Tongue (tissue), 2 donors: ENCODE data around the gene ZNF350. TPM values are rescaled to one million over a fixed set of nuclear protein-coding genes. Genes with fewer than 3 reads are reported as not detected.
"Not testable (repeated sequence)": the region's sequence is repeated elsewhere in the genome, so short reads cannot be mapped to it uniquely, and the experiment has no call there.

Experiments used
- DNase-seq: peaks from one replicate; pipeline ENCODE4 v3.0.0-alpha.2; 2015
- total RNA-seq: library from RNA; depleted of rRNA; stranded (reverse); fragments of >200 nt; gene quantifications from one replicate; pipeline ENCODE4 v1.2.3, GENCODE V29; 2014

Gene ZNF350
- 8.7 TPM for total RNA-seq

DNA sequence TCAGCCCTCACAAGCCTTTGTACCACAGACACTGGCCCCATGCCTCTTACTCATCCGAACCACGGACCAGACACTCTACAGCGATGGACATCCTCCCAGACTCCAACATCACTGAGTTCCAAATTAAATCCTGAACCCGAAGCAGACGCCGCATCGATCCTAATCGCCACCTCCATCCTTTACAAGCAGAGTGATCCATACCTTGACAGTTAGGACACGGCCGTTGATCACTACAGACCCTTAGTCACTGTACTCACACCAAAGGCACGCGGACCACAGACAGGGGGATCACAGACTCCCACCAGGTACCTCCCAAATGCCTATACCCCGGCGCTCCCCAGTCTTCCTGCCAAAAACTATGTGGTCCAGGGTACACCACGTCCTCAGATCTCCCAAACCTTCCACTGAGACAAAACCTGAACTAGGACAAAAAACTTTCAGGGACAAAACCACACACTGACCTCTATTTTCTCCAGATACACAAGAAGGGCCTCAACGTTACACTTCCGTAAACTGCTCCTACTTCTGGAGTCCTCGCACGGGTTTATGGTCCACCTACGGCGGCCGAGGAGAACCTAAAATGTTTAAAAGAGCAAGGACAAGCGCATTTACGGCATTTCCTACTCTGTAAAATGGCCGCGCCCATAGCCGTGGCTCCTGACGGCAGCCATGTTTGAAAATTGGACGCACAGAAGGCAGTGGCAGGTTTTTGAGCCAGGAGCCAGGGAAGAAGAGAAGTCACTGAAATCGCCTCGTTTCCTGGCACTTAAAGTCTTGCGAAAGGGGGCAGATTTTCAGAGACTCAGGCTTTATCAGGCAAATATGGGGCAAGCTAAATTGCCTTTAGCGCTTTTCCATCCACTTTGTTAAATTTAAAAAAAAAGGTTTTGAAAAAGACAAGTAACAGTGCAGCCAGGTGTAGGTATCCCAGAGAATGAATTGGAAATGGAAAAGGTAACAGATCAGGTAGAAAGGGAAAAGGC lies at the start of gene ZNF350:
ZNF350 (minus strand) TSS at position 532 of the 983 bp plus-strand sequence. CDS start 12,480 bp downstream, outside the sequence.
- DNase-seq: peak; percentile 98

DNA sequence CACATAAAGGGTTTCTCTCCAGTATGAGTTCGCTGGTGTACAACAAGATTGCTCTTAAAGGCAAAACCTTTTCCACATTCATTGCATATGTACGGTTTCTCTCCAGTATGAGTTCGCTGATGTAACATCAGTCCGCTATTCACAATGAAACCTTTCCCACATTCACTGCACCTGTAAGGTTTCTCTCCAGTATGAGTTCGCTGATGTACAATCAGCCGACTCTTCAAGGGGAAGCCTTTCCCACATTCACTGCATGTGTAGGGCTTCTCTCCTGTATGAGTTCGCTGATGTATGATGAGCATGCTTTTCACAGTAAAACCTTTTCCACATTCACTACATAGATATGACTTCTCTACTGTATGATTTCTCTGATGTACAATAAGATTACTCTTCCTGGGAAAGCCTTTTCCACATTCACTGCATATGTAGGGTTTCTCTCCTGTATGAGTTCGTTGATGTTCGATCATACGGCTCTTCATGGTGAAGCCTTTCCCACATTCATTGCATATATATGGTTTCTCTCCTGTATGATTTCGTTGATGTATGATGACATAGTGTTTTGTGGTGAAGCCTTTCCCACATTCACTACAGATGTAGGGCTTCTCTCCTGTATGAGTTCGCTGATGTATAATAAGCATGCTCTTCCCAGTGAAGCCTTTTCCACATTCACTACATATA lies 47.5 kb upstream of the ZNF350 start:
- DNase-seq: no peak

DNA sequence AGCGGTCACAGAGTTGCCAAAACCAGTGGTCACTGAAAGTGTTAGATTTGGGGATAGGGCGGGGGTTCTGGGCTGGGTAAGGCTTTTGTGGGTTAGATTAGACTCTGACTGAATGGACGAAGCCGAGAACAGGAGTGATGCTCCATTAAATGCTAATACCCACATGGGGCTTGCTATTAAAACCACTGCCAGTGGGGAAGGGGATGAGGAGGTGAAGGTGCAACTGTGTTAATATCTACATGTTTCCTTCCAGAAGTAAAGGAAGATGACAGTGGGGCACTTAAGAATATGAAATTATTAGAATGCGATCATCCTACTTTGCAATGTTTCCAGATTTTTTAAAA lies 42.1 kb upstream of the ZNF350 start:
- DNase-seq: no peak

DNA sequence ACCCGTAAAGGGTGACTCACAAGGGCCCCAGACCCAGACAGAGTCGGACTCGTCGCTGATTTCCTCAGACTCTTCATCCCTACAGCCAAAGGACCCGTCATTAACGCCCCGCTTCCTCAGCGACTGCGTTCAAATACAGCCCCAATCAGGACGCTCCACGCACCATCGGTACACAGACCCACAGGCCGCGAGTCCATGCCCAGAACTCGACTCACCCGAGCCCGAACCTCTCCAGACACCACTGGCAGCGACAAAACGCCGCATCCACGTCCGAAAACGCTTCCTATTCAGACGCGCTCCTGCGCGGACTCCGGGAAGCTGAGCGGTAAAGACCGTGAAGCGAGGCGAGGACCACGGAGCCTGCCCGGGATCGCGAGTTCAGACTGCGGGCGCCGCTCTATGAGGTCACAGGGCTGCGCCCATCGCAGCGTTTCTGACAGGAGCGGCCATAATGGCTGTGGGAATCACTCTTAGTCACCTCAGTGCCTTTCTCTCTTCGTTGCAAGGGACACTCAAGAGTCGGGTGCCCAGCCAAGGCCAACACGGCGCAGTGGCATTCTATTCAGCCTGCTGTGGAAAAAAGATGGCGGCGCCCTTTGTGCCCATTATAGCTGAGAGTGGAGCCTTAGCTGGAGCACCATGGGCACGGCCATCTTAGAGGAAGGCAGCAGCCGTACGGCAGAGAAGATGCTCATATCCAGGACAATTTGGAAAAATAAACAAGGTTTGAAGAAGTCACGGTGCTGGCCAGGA lies 41.6 kb upstream of the ZNF350 start, which contains the start of gene ZNF614:
ZNF614 (minus strand) TSS at position 353 of the 753 bp plus-strand sequence. CDS start 2,634 bp downstream, outside the sequence.
- peak; percentile 96 for DNase-seq

DNA sequence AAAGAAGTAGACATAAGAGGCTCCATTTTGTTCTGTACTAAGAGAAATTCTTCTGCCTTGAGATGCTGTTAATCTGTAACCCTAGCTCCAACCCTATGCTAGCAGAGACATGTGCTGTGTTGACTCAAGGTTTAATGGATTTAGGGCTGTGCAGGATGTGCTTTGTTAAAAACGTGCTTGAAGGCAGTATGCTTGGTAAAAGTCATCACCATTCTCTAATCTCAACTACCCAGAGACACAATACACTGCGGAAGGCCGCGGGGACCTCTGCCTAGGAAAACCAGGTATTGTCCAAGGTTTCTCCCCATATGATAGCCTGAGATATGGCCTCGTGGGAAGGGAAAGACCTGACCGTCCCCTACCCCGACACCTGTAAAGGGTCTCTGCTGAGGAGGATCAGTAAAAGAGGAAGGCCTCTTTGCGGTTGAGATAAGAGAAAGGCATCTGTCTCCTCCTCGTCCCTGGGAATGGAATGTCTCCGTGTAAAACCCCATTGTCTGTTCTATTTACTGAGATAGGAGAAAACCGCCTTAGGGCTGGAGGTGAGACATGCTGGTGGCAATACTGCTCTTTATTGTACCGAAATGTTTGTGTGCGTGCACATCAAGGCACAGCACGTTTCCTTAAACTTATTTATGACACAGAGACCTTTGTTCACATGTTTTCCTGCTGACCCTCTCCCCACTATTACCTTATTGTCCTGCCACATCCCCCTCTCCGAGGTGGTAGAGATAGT lies 39.8 kb upstream of the ZNF350 start:
- peak; percentile 15 for DNase-seq

DNA sequence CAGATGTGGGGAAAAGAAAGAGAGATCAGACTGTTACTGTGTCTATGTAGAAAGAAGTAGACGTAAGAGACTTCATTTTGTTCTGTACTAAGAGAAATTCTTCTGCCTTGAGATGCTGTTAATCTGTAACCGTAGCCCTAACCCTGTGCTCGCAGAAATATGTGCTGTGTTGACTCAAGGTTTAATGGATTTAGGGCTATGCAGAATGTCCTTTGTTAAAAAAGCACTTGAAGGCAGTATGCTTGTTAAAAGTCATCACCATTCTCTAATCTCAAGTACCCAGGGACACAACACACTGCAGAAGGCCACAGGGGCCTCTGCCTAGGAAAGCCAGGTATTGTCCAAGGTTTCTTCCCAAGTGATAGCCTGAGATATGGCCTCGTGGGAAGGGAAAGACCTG lies 37.8 kb upstream of the ZNF350 start:
- DNase-seq: not testable (repeated sequence)

DNA sequence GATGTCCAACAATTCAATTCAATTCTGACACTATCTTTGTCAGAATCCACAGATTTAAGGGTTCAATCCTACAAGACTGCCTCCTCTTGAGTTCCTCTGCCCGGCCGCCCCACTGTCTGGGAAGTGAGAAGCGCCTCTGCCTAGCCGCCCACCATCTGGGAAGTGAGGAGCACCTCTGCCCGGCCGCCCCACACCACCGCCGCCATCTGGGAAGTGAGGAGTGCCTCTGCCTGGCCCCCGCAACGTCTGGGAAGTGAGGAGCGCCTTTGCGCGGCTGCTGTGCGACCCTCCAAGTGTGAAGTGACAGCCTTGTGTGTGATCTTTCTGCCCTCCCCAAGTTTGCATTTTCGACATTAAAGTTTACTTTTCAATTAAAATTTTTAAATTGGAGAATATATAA lies 35.6 kb upstream of the ZNF350 start:
- DNase-seq: no peak

DNA sequence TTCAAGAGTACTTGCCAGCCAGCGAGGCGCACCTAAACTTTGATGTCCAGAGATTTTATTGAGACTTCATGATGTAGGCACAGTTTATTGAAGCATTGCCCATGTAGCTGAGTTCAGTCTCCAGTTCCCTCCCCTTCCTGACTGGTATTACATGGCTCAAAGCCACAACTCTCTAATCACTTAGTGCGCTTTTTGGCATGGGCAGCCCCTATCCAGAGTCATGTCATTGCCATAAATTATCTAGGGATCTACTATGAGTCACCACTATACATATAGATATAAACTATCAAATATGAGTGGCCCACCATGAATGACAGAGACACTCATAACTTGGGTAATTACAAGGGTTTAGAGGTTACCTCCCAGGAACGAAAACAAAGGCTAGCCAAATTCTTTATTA lies 33.9 kb upstream of the ZNF350 start:
- DNase-seq: no peak

DNA sequence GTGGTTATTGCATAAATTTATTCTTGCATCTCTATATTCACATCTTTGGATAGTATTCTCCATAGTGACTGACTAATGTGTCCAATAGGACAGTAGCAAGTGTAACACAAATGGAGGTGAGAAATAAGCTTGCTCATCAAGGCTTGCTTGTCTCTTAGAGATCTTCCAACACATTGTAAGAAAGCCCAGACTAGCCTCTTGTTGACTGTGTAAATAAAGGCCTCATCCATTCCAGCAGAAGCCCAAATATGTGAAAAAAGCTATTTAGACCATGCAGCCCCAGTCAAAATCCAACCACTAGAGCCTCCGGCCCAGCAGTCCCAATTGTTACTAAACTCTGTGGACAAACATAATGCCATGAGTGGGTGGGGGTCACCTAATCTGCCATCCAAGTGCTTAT lies 24.0 kb upstream of the ZNF350 start:
- DNase-seq: no peak

DNA sequence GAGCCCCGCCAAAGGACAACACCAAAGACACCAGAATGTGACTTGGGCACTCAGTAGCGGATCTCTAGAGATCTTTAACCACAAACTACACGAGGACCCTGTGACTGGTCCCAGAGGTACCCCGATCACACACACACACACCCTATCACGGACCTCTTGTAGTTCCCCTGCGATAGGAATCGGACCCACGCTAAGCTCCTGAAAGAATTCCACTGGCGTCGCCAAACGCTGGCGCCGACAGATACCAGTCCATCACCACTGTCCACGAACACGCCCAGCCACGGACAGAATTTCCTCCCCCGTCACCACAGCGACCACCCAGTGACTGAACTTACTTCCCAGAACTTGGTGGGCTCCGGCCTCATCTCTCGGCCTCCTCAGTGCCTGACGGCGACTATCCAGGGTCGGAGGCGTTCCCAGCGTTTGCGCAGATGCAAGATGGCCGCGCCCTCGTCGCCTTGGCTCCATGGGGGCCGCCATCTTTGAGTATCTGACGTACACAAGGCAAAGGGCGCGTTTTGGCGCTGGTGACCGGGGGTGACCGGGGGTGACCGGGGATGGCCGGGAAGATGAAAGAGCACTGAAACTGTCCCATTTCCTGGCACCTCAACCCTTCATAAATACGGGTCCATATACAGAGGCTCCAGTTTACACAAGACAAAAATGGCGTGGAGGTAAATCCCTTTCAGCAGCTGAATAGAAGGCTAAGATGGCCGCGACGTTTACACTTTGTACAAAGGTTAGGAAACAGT lies 21.3 kb upstream of the ZNF350 start, which contains the start of gene ZNF615:
ZNF615 (minus strand) TSS at position 406 of the 752 bp plus-strand sequence. CDS start 4,500 bp downstream, outside the sequence.
- DNase-seq: peak; percentile 97

DNA sequence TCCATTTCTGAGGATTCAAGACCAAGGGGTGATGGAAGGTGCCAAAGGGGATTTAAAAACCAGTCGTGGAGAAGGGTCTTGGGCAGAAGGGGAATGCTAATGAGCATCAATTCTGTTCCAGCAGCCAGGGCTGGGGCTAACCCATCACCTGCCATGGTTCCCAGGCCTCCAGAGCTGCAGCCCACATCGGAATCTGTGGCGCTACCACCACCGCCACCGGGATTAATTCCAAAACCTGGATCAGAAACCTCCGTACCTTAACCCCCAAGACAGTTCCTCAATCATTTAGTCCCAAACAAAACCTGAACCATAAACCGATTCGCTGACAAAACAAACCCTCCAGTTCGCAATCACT lies 20.8 kb upstream of the ZNF350 start:
- DNase-seq: no peak

DNA sequence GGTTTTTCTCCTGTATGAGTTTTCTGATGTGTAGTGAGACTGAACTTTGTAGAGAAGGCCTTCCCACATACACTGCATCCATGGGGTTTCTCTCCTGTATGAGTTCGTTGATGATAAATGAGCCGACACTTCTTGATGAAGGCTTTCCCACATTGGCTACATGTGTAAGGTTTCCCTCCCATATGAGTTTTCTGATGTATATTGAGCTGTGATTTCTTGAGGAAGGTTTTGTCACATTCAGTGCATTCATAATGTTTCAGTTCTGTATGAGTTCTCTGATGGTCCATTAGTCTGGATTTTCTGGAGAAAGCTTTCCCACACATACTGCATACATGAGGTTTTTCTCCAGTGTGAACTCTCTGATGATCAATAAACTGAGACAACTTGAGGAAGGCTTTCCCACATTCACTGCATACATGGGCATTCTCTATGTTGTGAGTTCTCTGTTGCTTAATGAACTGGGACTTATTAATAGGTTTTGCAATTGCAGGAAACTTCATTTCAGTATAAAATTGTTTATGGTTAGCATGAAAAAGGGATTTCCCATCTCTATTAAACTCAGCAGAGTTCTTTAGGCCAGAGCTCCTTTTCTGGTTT lies 7.5 kb upstream of the ZNF350 start:
- no peak for DNase-seq

DNA sequence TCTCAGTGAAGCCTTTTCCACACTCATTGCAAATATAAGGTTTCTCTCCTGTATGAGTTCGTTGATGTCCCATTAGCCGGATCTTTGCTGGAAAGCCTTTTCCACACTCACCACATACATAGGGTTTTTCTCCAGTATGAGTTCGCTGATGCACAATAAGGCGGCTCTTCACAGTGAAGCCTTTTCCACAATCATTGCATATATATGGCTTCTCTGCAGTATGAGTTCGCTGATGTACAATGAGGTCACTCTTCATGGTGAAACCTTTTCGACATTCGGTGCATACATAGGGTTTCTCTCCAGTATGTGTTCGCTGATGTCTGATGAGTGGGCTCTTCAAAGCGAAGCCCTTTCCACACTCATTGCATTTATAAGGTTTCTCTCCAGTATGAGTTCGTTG lies 6.8 kb upstream of the ZNF350 start:
- no peak for DNase-seq

DNA sequence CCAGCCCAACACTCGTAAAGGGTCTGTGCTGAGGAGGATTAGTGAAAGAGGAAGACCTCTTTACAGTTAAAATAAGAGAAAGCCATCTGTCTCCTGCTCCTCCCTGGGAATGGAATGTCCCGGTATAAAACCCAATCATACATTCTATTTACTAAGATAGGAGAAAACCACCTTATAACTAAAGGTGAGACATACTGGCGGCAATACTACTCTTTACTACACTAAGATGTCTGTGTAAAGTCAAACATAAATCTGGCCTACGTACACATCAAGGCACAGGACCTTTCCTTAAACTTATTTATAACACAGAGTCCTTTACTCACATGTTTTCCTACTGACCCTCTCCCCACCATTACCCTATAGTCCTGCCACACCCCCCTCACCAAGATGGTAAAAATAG lies 3.3 kb downstream of the ZNF350 start:
- no peak for DNase-seq

DNA sequence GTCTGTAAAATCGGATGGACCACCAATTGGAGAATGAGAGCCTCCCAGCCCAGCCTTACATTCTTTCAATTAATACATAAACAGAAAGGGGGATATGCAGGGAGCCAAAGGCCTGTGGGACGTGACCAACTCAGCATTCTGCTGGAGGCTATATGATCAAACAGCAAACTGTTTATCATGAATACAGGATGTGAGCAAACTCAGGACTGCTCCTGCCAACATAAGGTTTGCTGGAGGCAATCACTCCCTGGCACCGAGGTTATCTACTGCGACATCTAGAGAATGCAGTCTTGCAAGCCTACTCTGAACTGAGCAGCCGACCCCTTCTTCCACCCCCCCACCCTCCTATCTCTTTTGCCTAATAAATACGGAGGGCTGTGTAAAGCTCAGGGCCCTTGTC lies 5.7 kb downstream of the ZNF350 start:
- not testable (repeated sequence) for DNase-seq

DNA sequence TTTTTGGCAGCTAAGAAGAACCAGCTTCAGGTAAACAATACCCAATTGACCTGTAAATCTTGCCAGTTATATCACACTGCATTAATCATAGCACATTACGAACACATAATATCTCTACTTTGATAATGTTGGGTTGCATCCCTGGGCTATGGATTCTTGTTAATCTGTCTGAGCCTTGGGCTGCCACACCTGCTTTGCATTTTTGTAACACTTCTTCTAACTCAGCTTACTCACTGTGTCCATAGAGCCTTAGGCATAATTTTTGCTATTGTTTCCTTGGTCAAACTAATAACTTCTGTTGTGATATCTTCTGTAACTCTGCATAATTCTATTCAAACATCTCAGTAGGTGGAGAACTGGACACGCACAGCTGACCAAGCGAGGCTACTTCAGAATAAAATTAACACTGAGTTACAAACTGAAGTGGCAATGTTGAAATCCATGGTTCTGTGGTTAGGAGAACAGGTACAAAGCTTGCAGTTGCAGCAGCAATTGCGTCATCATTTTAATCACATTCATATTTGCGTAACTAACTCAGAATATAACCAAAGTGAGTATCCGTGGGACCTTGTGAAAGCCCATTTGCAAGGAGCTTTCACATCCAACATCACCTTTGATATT lies 6.4 kb downstream of the ZNF350 start:
- no peak for DNase-seq

DNA sequence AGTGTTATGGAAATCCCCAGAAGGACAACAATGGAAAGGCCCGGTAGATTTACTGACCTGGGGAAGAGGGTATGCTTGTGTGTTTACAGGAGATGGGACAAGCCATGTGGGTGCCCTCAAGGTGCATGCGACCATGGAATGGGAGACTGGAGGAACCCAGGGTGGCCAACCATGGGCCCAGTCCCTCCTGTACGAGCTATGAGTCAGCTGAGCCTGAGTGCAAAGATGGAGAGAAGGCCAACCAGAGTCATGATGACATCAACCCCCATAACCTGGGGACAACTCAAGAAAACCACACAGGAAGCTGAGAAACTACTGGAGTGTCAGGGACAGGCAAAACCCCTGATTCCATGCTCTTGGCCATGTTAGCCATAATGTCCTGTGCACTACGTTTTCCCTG lies 7.8 kb downstream of the ZNF350 start:
- DNase-seq: no peak

DNA sequence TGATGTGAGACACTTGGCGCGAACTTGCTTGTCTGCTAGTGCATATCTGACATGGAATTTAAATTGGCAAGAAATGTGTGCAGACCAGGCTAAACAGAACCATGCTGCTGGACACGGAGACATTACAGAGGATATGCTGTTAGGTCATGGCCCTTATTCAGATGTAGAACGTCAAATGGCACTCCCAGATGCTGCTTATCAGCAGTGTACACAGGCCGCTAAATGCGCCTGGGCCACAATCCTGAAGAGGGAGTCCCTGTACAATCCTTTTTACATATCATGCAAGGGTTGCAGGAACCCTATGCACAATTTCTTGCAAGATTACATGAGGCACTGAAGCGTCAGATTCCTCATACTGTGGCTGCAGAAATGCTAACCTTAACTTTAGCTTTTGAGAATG lies 9.3 kb downstream of the ZNF350 start:
- DNase-seq: no peak

DNA sequence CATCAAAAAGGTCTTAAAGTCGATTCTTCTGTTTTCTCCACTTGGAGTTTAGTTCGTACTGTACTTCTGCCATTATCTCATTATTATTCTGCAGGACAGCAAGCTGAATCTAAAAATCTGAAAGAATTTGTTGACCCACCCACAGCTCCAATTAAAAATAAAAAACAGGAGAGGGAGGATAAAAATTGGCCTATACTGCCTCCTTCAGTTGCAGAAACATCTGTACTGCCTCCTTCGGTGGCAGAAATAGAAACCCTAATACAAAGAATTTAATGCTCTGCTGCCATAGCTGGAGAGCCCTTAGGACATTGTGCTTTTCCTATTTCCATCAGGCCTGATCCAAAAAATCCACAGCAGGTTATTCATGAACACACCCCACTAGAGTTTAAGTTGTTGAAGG lies 9.8 kb downstream of the ZNF350 start:
- no peak for DNase-seq

DNA sequence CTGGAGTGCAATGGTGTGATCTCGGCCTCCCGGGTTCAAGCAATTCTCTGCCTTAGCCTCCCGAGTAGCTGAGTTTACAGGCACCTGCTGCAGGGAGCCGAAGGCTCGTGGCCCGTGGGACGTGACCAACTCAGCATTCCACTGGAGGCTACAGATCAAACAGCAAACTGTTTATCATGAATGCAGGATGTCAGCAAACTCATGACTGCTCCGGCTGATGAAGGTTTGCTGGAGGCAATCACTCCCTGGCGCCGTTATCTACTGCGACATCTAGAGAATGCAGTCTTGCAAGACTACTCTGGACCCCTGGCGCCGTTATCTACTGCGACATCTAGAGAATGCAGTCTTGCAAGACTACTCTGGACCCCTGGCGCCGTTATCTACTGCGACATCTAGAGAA lies 10.9 kb downstream of the ZNF350 start:
- DNase-seq: not testable (repeated sequence)
